Ascending aorta (tissue), 2 donors: Measurements from ENCODE around the gene CHPF2. TPM values are rescaled to one million over a fixed set of nuclear protein-coding genes. Genes with fewer than 3 reads are reported as not detected.

ENCODE experiments used
- DNase-seq, 2 donors: peaks; one replicate each; pipeline ENCODE4 v3.0.0-alpha.2; 2019; ENCODE audit warnings: low spot score in 2 of 2
- H3K27ac ChIP-seq, 2 donors: fragments of 200-600 bp; sonication (generic); one replicate each; pipeline ENCODE4 v1.5.1; 2016 to 2017; ENCODE audit warnings: mild to moderate bottlenecking in 1 of 2
- H3K27me3 ChIP-seq: fragments of 200-600 bp; sonication (generic); one replicate; pipeline ENCODE4 v1.5.1; 2017
- H3K36me3 ChIP-seq, 2 donors: fragments of 200-600 bp; sonication (generic); one replicate each; pipeline ENCODE4 v1.5.1; 2016
- H3K4me1 ChIP-seq, 2 donors: fragments of 200-600 bp; sonication (generic); one replicate each; pipeline ENCODE4 v1.5.1; 2016 to 2017; ENCODE audit warnings: mild to moderate bottlenecking in 1 of 2
- H3K4me3 ChIP-seq, 2 donors: fragments of 200-600 bp; sonication (generic); one replicate each; pipeline ENCODE4 v1.5.1; 2016 to 2017; ENCODE audit warnings: mild to moderate bottlenecking in 1 of 2
- H3K9me3 ChIP-seq, 2 donors: fragments of 200-600 bp; sonication (generic); one replicate each; pipeline ENCODE4 v1.5.1; 2016
- intact Hi-C: fragments of 100-400 bp; cut with DNase I; formaldehyde crosslinking; loops from one replicate; pipeline ENCODE4 v1.15.1; 2023
- total RNA-seq: library from RNA; depleted of rRNA; stranded (reverse); fragments of >200 nt; gene quantifications from one replicate; pipeline ENCODE4 v1.1.0, GENCODE V29; 2016
- TF ChIP-seq, protein P1 (sequence below), 3 experiments: fragments of 200-600 bp in 2 of 3; fragments of 450-650 bp in 1 of 3; sonication (generic) in 2 of 3; IDR thresholded peaks; one replicate each; pipeline ENCODE4 v1.5.1; 2016 to 2019; ENCODE audit warnings: antibody characterized with exemption in 3 of 3, mild to moderate bottlenecking in 1 of 3, moderate library complexity in 1 of 3

CHPF2 gene
- total RNA-seq, 1 donor from 2014 or later, result 40.3 TPM

- TF ChIP-seq, protein P1, sequence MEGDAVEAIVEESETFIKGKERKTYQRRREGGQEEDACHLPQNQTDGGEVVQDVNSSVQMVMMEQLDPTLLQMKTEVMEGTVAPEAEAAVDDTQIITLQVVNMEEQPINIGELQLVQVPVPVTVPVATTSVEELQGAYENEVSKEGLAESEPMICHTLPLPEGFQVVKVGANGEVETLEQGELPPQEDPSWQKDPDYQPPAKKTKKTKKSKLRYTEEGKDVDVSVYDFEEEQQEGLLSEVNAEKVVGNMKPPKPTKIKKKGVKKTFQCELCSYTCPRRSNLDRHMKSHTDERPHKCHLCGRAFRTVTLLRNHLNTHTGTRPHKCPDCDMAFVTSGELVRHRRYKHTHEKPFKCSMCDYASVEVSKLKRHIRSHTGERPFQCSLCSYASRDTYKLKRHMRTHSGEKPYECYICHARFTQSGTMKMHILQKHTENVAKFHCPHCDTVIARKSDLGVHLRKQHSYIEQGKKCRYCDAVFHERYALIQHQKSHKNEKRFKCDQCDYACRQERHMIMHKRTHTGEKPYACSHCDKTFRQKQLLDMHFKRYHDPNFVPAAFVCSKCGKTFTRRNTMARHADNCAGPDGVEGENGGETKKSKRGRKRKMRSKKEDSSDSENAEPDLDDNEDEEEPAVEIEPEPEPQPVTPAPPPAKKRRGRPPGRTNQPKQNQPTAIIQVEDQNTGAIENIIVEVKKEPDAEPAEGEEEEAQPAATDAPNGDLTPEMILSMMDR (IDR thresholded peaks at IDR 0.05), result no peak
- no peaks in the 10 kb centered on the region for H3K36me3 ChIP-seq
- intact Hi-C loops, result loop anchor here (5.0 to 10.0 kb wide), 7 partner anchors 120 to 627 kb away; partner anchors contain the start of genes FASTK, PRKAG2 and TMUB1
- peaks cover 40 to 57% of the 10 kb centered on the region in 2 donors for H3K4me1 ChIP-seq
- H3K27ac ChIP-seq, result peak overlapping the region; percentile 95 to 99
- H3K9me3 ChIP-seq, result no peaks in the 10 kb centered on the region
- peak in 1 of 2 donors; percentile 67 for DNase-seq
- peak overlapping the region; percentile 54 to 74 for H3K4me3 ChIP-seq
- no peaks in the 10 kb centered on the region for H3K27me3 ChIP-seq
Observed at GRCh38 chr7:151247611-151248345, 15.5 kb downstream of the CHPF2 start.

- Histone ChIP-seq H3K4me3 (peak within 1 kb of the TSS; percentile 54 to 74), H3K36me3 (no peaks in the 10 kb centered on the region), H3K27me3 (no peaks in the 10 kb centered on the region), H3K27ac (peak within 1 kb of the TSS; percentile 95 to 99), H3K4me1 (peaks cover 40 to 64% of the 10 kb centered on the region in 2 donors), H3K9me3 (no peaks in the 10 kb centered on the region)
- TF ChIP-seq, protein P1 (IDR thresholded peaks at IDR 0.05), result no peak
- intact Hi-C loops, result loop anchor here (1.0 to 10.0 kb wide), 8 partner anchors 16 to 626 kb away; partner anchors contain the start of genes CHPF2, FASTK, PRKAG2 and TMUB1
- peak in 1 of 2 donors; percentile 86 for DNase-seq
Observed at GRCh38 chr7:151248346-151249033, 16.2 kb downstream of the CHPF2 start, which contains the start of gene SMARCD3. SMARCD3 (minus strand) TSS chr7:151248694; CDS start chr7:151248562, 132 bp downstream.

DNA sequence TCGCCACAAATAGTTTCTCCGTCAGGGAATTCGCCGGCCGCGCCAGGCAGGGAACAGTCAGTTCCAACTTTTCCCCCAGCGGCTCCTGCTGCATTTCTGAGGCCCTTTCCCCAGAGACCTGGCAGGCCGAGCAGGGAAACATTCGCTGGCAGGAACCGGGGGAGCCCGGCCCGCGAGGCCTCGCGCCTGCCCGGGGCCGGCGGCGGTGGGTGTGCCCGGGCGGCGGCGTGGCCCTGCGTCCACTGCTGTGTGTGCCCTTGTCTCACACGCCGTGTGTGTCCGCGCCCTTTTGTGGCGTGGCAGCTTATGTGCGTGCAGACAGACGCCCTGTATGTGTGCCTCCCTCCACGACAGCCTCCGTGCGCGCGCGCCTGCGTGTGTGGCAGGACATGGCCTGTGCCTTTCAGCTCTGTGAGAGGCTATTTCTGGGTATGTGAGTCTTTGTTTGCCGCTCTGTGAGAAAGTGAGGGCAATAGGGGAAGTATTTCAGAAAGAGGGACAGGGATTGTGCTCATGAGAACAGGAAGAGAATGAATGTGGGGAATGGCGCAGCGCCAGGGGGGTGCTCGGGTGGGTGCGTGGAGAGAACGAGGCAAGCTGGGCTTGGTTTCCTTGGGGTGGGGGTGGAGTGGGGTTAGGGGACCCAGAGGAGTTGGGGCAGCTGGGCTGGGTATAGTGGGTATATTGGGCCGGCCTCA is 16.9 kb downstream of the CHPF2 start:
- Histone ChIP-seq H3K4me3 (peak overlapping the region; percentile 54 to 74), H3K27me3 (no peaks in the 10 kb centered on the region), H3K4me1 (peaks cover 40 to 61% of the 10 kb centered on the region in 2 donors), H3K27ac (peak overlapping the region; percentile 95 to 99), H3K9me3 (no peaks in the 10 kb centered on the region), H3K36me3 (no peaks in the 10 kb centered on the region)
- TF ChIP-seq, protein P1 (IDR thresholded peaks at IDR 0.05), result no peak
- intact Hi-C loops, result loop anchor here (1.0 to 10.0 kb wide), 8 partner anchors 17 to 626 kb away; partner anchors contain the start of genes CHPF2, FASTK, PRKAG2 and TMUB1
- DNase-seq, result peak in 1 of 2 donors; percentile 89

DNA sequence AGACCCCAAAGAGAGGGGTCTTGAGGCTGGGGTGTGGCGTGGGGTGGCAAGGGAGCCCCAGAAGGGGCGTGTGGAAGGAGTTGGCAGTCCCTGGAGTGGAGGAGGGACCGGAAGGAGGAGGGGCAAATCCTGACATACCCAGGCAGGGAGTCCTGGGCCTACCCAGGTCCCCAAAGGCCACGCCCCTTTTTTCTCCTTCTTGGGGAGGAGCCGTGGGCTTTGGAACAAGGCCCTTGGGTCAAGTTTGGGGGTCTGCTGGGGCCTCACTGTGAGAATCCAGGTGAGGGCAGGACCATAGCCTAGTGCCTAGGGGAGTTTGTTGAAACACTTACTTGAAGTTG is 17.4 kb downstream of the CHPF2 start:
- Histone ChIP-seq H3K9me3 (no peaks in the 10 kb centered on the region), H3K36me3 (no peaks in the 10 kb centered on the region), H3K4me3 (peak overlapping the region; percentile 54 to 74), H3K27ac (peak overlapping the region; percentile 95 to 99), H3K4me1 (peaks cover 36 to 56% of the 10 kb centered on the region in 2 donors), H3K27me3 (no peaks in the 10 kb centered on the region)
- TF ChIP-seq, protein P1 (IDR thresholded peaks at IDR 0.05), result no peak
- DNase-seq, result peak in 1 of 2 donors; percentile 86
- intact Hi-C loops, result loop anchor here (1.0 to 10.0 kb wide), 9 partner anchors 17 to 625 kb away; partner anchors contain the start of genes CHPF2, FASTK, PRKAG2 and TMUB1
